Retinal pigment epithelial cell (primary cell): ENCODE data around the gene ZNRD2.
A peak's percentile ranks its signal among the peaks of the same experiment; 100 is the strongest.

Source experiments
- DNase-seq: peaks from one replicate; pipeline ENCODE4 v3.0.0-alpha.2; 2010; ENCODE audit warnings: low read depth
- H3K4me3 ChIP-seq: 2 replicates; pipeline ENCODE4 v1.5.1; 2011; ENCODE audit warnings: mild to moderate bottlenecking, low read length, control low read depth, moderate library complexity
- TF ChIP-seq, protein P1 (sequence below): conservative IDR thresholded peaks from 2 replicates; pipeline ENCODE4 v1.5.1; 2011; ENCODE audit warnings: low read depth, low read length, control low read depth, inconsistent platforms

Gene ZNRD2

DNA sequence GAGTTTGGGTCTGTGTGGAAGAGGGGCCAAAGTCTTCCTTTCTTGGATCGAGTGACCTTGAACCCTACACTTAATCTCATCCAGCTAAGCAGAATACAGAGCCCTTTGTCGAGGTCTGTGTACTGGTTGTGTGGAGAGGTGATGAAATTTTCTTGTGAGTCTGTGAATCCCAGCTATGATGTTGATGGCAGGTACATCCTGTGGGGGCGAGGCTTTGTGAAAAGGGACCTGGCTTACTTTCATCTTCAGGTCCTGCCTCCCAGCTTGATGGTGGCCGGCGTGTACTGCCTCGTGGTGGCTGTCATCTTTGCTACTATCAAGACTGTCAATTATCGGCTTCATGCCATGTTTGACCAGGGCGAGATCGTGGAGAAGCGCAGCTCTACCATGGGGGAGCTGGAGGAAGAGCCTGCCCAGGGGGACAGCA is 46.3 kb downstream of the ZNRD2 start:
- TF ChIP-seq, protein P1, sequence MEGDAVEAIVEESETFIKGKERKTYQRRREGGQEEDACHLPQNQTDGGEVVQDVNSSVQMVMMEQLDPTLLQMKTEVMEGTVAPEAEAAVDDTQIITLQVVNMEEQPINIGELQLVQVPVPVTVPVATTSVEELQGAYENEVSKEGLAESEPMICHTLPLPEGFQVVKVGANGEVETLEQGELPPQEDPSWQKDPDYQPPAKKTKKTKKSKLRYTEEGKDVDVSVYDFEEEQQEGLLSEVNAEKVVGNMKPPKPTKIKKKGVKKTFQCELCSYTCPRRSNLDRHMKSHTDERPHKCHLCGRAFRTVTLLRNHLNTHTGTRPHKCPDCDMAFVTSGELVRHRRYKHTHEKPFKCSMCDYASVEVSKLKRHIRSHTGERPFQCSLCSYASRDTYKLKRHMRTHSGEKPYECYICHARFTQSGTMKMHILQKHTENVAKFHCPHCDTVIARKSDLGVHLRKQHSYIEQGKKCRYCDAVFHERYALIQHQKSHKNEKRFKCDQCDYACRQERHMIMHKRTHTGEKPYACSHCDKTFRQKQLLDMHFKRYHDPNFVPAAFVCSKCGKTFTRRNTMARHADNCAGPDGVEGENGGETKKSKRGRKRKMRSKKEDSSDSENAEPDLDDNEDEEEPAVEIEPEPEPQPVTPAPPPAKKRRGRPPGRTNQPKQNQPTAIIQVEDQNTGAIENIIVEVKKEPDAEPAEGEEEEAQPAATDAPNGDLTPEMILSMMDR = no peak
- no peak for DNase-seq
- peak overlapping the region; percentile 72 for H3K4me3 ChIP-seq

DNA sequence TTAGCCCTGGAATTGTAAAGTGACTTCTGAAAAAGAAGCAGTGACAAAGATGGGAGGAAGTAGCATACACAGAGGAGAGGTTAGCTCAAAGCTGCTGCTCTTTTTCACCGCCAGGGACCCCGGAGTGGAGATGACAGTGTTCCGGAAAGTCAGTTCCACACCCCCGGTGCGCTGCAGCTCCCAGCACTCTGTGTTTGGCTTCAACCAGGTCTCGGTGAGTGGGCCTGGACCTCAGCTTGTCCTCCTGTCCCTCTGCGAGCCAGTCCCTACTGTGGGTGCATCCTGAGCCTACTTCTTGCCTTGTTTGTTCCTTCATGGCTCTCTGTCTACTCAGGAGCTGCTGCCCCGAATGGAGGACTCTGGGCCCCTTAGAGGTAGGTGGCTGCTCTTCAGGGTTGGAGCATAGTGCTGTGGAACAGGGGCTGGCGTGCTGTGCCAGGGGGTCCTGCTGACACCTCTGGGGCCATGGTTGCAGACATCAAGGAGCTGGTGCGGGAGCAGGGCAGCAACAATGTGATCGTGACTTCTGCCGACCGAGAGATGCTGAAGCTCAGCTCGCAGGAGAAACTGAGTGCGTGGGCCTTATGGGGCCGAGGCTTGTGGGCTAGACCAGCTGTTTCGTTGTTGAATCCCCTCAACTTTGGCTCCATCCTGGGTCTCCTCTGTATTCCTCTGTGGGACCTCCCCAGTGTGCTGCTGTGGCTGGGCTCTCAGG is 47.0 kb downstream of the ZNRD2 start:
- TF ChIP-seq, protein P1 = no peak
- H3K4me3 ChIP-seq = peak overlapping the region; percentile 72
- DNase-seq = no peak

DNA sequence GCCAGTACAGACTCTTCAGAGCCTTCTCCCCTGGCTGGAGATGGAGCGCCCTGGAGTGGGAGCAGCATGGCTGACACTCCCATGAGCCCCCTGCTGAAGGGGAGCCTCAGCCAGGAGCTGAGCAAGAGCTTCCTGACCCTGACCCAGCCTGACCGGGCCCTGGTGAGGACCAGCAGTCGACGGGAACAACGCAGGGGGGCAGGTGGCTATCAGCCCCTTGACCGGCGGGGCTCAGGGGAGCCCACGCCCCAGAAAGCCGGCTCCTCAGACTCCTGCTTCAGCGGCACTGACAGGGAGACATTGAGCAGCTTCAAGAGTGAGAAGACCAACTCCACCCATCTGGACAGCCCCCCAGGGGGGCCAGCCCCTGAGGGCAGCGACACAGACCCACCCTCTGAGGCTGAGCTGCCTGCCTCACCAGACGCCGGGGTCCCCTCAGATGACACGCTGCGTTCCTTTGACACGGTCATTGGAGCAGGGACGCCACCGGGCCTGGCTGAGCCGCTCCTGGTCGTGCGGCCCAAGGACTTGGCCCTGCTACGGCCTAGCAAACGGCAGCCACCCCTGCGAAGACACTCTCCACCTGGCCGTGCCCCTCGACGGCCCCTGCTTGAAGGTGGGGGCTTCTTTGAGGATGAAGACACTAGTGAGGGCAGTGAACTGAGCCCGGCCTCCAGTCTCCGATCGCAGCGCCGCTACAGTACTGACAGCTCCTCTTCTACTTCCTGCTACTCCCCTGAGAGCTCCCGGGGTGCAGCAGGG is 47.9 kb downstream of the ZNRD2 start:
- TF ChIP-seq, protein P1 = no peak
- no peak overlapping the region for H3K4me3 ChIP-seq
- no peak for DNase-seq

DNA sequence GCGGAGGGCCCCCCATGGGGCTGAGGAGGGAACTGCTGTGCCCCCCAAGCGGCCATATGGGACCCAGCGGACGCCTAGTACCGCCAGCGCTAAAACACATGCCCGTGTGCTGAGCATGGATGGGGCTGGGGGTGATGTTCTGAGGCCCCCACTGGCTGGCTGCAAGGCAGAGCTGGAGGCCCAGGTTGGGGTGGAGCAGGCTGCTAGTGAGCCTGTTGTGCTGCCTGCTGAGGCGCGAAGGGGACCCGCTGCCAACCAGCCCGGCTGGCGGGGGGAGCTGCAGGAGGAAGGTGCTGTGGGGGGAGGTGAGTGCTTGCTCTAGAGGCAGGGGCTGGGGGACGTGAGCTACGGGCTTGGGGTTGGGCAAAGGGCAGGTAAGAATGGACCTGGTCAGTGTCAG is 48.5 kb downstream of the ZNRD2 start:
- TF ChIP-seq, protein P1 = no peak

DNA sequence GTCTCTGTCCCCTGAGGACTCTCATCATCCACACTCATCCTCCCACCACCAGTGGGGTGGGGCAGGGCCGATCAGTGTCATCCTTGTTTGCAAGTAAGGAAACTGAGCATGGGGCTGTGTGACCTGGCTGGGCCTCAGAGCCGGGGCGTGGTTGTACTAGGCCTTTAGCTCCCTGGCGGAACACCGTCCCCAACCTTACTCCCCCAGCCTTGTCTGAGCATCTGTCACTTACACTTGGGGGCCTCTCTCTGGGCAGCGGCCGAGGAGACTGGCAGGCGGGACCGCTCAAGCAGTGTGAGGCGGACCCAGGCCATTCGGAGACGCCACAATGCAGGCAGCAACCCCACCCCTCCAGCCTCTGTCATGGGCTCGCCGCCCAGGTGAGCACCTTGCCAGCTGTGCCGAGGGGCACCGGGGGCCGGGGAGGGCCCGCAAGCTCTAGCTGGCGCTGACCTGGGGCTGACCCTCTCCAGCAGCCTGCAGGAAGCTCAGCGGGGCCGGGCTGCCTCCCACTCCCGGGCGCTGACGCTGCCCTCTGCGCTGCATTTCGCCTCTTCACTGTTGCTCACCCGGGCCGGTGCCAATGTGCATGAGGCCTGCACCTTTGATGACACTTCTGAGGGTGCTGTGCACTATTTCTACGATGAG is 49.1 kb downstream of the ZNRD2 start:
- TF ChIP-seq, protein P1 = no peak
- no peak overlapping the region for H3K4me3 ChIP-seq
- DNase-seq = no peak

More for the DNA sequence above, 48.5 kb downstream of the ZNRD2 start:
- DNase-seq = no peak
- no peak overlapping the region for H3K4me3 ChIP-seq

DNA sequence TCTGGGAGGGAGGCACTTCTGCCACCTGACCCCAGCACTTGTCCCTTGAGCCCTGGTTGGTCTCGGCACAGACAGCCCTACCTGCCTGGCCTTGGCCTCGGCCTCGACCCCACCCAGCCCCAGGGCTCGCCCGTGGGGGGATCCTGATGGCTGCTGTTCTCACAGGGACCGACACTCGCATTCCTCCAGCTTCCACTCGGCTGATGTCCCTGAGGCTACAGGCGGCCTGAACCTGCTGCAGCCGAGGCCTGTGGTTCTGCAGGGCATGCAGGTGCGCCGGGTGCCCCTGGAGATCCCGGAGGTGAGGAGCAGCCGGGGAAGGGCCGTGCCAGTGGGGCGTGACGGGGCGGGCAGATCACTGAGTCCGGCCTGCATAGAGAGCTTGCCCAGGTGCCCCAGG is 50.4 kb downstream of the ZNRD2 start:
- H3K4me3 ChIP-seq = no peak overlapping the region
- no peak for DNase-seq
- TF ChIP-seq, protein P1 = no peak
